GM13976 (cell line): ENCODE data around the gene NCR2.

ENCODE experiments used
- DNase-seq: peaks from one replicate; pipeline ENCODE4 v3.0.0; 2012; ENCODE audit warnings: low spot score
- CTCF ChIP-seq: IDR thresholded peaks from 2 replicates; pipeline ENCODE4 v1.5.1; 2012; ENCODE audit warnings: borderline replicate concordance, mild to moderate bottlenecking; ENCODE audit not compliant: insufficient read depth; ENCODE audit errors: extremely low read depth, missing control alignments, control extremely low read depth
- in situ Hi-C: fragments of 300-500 bp; cut with MboI; formaldehyde crosslinking; loops from one replicate; pipeline ENCODE4 v1.12.0; 2022; ENCODE audit warnings: low sequenced_read_pairs, mixed read lengths, inconsistent platforms; ENCODE audit not compliant: unreplicated experiment

Gene NCR2

GRCh38 chr6:41353333-41353732, 17.9 kb downstream of the NCR2 start:
- TF ChIP-seq CTCF, result no peak
- no peak for DNase-seq
- in situ Hi-C loops, result no loop called here

- DNase-seq, result no peak
- TF ChIP-seq CTCF, result no peak
- in situ Hi-C loops, result no loop called here
These were observed 20.5 kb downstream of the NCR2 start for GRCh38 chr6:41355952-41356351.

GRCh38 chr6:41356825-41357224, 21.4 kb downstream of the NCR2 start:
- no peak for TF ChIP-seq CTCF
- in situ Hi-C loops, result no loop called here
- DNase-seq, result no peak

GRCh38 chr6:41358503-41358902, 23.1 kb downstream of the NCR2 start:
- no peak for DNase-seq
- in situ Hi-C loops, result no loop called here
- no peak for TF ChIP-seq CTCF

GRCh38 chr6:41359617-41360313, 24.4 kb downstream of the NCR2 start:
- in situ Hi-C loops, result no loop called here
- TF ChIP-seq CTCF, result no peak
- DNase-seq, result no peak

- DNase-seq, result no peak
- in situ Hi-C loops, result no loop called here
- no peak for TF ChIP-seq CTCF
These were observed 24.9 kb downstream of the NCR2 start for GRCh38 chr6:41360314-41360685.

GRCh38 chr6:41366150-41366549, 30.7 kb downstream of the NCR2 start:
- DNase-seq, result no peak
- in situ Hi-C loops, result no loop called here
- TF ChIP-seq CTCF, result no peak
